Thyroid gland (tissue), 4 donors: ENCODE results near the gene OSBP. TPM values are rescaled to one million over a fixed set of nuclear protein-coding genes. Genes with fewer than 3 reads are reported as not detected.

Experiments used
- DNase-seq, 2 donors: peaks; one replicate each; pipeline ENCODE4 v3.0.0-alpha.2; 2019
- H3K27ac ChIP-seq, 3 donors: fragments of 200-600 bp; sonication (generic); 1 replicate in 2 of 3; 2 replicates in 1 of 3; pipeline ENCODE4 v1.5.1; 2016 to 2019; ENCODE audit warnings: mild to moderate bottlenecking in 1 of 3, moderate library complexity in 1 of 3
- H3K27me3 ChIP-seq: fragments of 200-600 bp; sonication (generic); one replicate; pipeline ENCODE4 v1.5.1; 2019
- H3K36me3 ChIP-seq, 2 donors: fragments of 200-600 bp; sonication (generic); one replicate each; pipeline ENCODE4 v1.5.1; 2016 to 2019
- H3K4me1 ChIP-seq, 2 donors: fragments of 200-600 bp; sonication (generic); one replicate each; pipeline ENCODE4 v1.5.1; 2017 to 2019
- H3K4me3 ChIP-seq, 3 donors: fragments of 200-600 bp; sonication (generic); replicated peaks in 1 of 3; 1 replicate in 2 of 3; 2 replicates in 1 of 3; pipeline ENCODE4 v1.5.1; 2016; ENCODE audit warnings: mild to moderate bottlenecking in 1 of 3
- H3K9me3 ChIP-seq: fragments of 200-600 bp; sonication (generic); one replicate; pipeline ENCODE4 v1.5.1; 2017
- POLR2A ChIP-seq, 2 donors: fragments of 450-650 bp; IDR thresholded peaks; one replicate each; pipeline ENCODE4 v1.6.1; 2017; ENCODE audit warnings: antibody characterized with exemption in 2 of 2, mild to moderate bottlenecking in 2 of 2, moderate library complexity in 1 of 2
- WGBS, 2 donors: methylation state at CpG; one replicate each; pipeline ENCODE4 v1.1.5; 2017; 5-methylcytosine and 5-hydroxymethylcytosine counted together
- intact Hi-C: fragments of 100-400 bp; cut with DNase I; formaldehyde crosslinking; loops from one replicate; pipeline ENCODE4 v1.15.1; 2023
- total RNA-seq, 4 donors: library from RNA; depleted of rRNA; stranded (reverse); fragments of >200 nt; gene quantifications; one replicate each; pipeline ENCODE4 v1.2.3, GENCODE V29; 2016
- TF ChIP-seq, protein P1 (sequence below), 6 experiments: fragments of 200-600 bp in 3 of 6; fragments of 450-650 bp in 3 of 6; sonication (generic) in 3 of 6; IDR thresholded peaks; one replicate each; pipeline ENCODE4 v1.5.1; 2016 to 2019; ENCODE audit warnings: antibody characterized with exemption in 6 of 6, mild to moderate bottlenecking in 2 of 6, inconsistent platforms in 1 of 6, moderate library complexity in 1 of 6

OSBP gene
- total RNA-seq, 4 donors from 2014 or later: 47.3 to 59.6 (median 49.5) TPM

DNA sequence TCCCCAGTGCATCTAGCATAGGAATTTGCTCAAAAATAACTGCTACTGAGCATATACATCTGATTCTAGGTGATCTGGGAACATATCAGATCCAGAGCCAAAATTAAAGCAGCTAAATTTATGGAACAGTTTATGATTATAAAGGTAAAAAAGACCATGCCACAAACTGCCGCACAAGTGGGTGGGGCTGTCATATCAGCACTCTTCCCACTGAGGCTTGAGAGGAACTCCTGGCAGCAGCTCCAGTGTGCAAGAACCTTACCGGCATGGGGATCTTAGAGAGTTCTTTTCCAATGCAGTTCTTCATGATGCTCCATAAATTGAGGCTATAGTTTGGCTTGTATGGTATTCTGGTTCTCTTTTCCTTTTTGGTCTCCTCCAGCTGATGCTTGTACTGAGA, 15.3 kb downstream of the OSBP start:
- TF ChIP-seq, protein P1, sequence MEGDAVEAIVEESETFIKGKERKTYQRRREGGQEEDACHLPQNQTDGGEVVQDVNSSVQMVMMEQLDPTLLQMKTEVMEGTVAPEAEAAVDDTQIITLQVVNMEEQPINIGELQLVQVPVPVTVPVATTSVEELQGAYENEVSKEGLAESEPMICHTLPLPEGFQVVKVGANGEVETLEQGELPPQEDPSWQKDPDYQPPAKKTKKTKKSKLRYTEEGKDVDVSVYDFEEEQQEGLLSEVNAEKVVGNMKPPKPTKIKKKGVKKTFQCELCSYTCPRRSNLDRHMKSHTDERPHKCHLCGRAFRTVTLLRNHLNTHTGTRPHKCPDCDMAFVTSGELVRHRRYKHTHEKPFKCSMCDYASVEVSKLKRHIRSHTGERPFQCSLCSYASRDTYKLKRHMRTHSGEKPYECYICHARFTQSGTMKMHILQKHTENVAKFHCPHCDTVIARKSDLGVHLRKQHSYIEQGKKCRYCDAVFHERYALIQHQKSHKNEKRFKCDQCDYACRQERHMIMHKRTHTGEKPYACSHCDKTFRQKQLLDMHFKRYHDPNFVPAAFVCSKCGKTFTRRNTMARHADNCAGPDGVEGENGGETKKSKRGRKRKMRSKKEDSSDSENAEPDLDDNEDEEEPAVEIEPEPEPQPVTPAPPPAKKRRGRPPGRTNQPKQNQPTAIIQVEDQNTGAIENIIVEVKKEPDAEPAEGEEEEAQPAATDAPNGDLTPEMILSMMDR (IDR thresholded peaks at IDR 0.05): no peak
- TF ChIP-seq POLR2A (IDR thresholded peaks at IDR 0.05): no peak
- no peak overlapping the region for H3K4me3 ChIP-seq
- WGBS, 2 donors: 91 to 95% methylated on average over 2 of the region's 2 CpGs
- H3K36me3 ChIP-seq: peaks cover 50 to 74% of the 10 kb centered on the region in 2 donors
- peak overlapping the region in 1 of 3 donors; percentile 17 for H3K27ac ChIP-seq
- no peaks in the 10 kb centered on the region for H3K27me3 ChIP-seq
- no peak for DNase-seq
- H3K9me3 ChIP-seq: no peaks in the 10 kb centered on the region
- peaks cover 16 to 32% of the 10 kb centered on the region in 2 donors for H3K4me1 ChIP-seq
- intact Hi-C loops: no loop called here

DNA sequence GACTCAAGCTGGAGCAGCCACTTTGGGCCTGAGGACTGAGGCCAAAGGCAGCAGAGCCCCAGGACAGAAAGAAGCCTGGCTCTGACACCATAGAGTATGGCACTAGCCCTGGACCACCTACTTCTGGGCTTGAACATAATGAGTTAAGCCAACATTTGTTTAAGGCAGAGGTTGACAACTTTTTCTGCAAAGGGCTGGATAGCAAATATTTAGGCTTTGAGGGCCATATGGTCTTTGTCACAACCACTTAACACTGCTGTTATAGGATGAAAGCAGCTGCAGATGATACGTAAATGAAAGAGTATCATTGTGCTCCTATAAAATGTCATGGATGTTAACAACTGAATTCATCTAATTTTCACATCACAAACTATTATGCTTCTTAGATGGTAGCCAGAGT, 16.6 kb downstream of the OSBP start:
- WGBS, 2 donors: 100% methylated on average over 1 of the region's 1 CpG
- intact Hi-C loops: no loop called here

DNA sequence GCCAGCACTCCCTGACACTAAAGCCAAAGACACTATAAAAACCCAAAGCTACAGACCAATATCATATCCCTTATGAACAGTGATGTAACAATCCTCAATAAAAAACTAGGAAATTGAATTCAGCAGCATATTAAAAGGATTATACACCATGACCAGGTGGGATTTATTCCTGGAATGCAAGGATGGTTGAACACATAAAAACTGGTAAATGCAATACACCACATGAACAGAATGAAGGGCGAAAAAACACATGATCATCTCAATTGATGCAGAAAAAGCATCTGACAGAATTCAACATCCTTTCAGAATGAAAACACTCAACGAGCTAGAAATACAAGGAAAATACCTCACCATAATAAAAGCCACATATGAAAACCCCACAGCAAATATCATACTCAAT, 31.3 kb downstream of the OSBP start:
- H3K4me1 ChIP-seq: no peaks in the 10 kb centered on the region
- H3K27ac ChIP-seq: no peak overlapping the region
- 97 to 98% methylated on average over 2 of the region's 2 CpGs for WGBS, 2 donors
- peaks cover 28 to 51% of the 10 kb centered on the region in 2 donors for H3K36me3 ChIP-seq
- TF ChIP-seq, protein P1 (IDR thresholded peaks at IDR 0.05): no peak
- TF ChIP-seq POLR2A (IDR thresholded peaks at IDR 0.05): no peak
- DNase-seq: no peak
- intact Hi-C loops: no loop called here
- no peaks in the 10 kb centered on the region for H3K27me3 ChIP-seq
- H3K9me3 ChIP-seq: no peaks in the 10 kb centered on the region
- no peak overlapping the region for H3K4me3 ChIP-seq

More for the DNA sequence above, 16.6 kb downstream of the OSBP start:
- H3K9me3 ChIP-seq: no peaks in the 10 kb centered on the region
- no peak overlapping the region for H3K27ac ChIP-seq
- H3K4me1 ChIP-seq: peaks cover 16 to 28% of the 10 kb centered on the region in 2 donors
- H3K27me3 ChIP-seq: no peaks in the 10 kb centered on the region
- H3K4me3 ChIP-seq: no peak overlapping the region
- peaks cover 55 to 76% of the 10 kb centered on the region in 2 donors for H3K36me3 ChIP-seq
- no peak for TF ChIP-seq POLR2A (IDR thresholded peaks at IDR 0.05)
- TF ChIP-seq, protein P1 (IDR thresholded peaks at IDR 0.05): no peak
- DNase-seq: no peak

DNA sequence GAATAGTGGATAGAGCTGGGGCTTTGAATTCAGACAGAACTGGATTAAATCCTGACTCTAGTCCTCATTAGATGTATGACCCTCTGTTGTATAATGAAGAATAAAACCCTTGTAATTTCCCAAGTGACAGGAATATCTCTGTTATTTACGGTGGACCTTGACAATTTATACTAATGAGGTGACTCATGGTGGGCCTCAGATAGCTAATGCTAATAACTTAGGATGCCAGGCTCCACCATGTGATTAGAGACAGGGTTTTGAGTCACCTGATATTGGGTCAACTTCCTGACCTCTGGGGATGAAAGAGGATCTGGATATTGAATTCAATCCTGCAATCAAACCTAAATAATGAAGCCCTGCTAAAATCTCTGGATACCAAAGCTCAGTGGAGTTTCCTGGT, 33.6 kb downstream of the OSBP start:
- Histone ChIP-seq H3K4me3 (no peak overlapping the region), H3K27ac (no peak overlapping the region), H3K27me3 (no peaks in the 10 kb centered on the region), H3K36me3 (peaks cover 41 to 54% of the 10 kb centered on the region in 2 donors), H3K4me1 (no peaks in the 10 kb centered on the region), H3K9me3 (no peaks in the 10 kb centered on the region)
- 100% methylated on average over 1 of the region's 1 CpG for WGBS, 2 donors
- TF ChIP-seq, protein P1 (IDR thresholded peaks at IDR 0.05): no peak
- TF ChIP-seq POLR2A (IDR thresholded peaks at IDR 0.05): no peak
- no peak for DNase-seq
- intact Hi-C loops: no loop called here

DNA sequence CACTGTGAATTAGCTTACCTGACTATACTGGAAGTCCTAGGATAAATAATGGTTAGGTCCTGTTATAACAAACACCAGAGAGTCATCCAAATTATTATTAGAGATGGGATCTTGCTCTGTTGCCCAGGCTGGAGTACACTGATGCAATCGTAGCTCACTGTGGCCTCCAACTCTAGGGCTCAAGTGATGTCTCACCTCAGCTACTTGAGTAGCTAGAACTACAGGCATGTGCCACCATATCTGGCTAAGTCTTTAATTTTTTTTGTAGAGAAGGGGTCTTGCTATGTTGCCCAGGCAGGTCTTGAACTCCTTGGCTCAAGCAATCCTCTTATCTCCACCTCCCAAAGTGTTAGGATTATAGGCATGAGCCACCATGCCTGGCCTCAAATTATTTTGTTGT, 37.2 kb downstream of the OSBP start:
- H3K27ac ChIP-seq: no peak overlapping the region
- 86 to 100% methylated on average over 1 of the region's 1 CpG for WGBS, 2 donors
- H3K9me3 ChIP-seq: no peaks in the 10 kb centered on the region
- H3K27me3 ChIP-seq: no peaks in the 10 kb centered on the region
- no peak overlapping the region for H3K4me3 ChIP-seq
- H3K36me3 ChIP-seq: peaks cover 46 to 65% of the 10 kb centered on the region in 2 donors
- DNase-seq: no peak
- H3K4me1 ChIP-seq: no peaks in the 10 kb centered on the region
- intact Hi-C loops: no loop called here
- no peak for TF ChIP-seq POLR2A (IDR thresholded peaks at IDR 0.05)
- TF ChIP-seq, protein P1 (IDR thresholded peaks at IDR 0.05): no peak
